Measurements from ENCODE around the gene NOS1AP.

The NOS1AP gene

GRCh38 chr1:162094271-162094670 is 24.8 kb downstream of the NOS1AP start:
- DNase-seq, result peak; percentile 43
- Histone ChIP-seq H3K36me3 (peaks cover 3% of the 10 kb centered on the region), H3K9me3 (ENCODE audit: severe bottlenecking) (peaks cover 2% of the 10 kb centered on the region), H3K27me3 (ENCODE audit: insufficient read depth, low read depth, severe bottlenecking) (no peaks in the 10 kb centered on the region), H3K27ac (peak overlapping the region; percentile 75), H3K4me3 (ENCODE audit: low read depth, low read length) (no peak overlapping the region)
- TF ChIP-seq CTCF (IDR thresholded peaks at IDR 0.05; ENCODE audit: low read depth, low read length), result no peak

- no peak for TF ChIP-seq CTCF (IDR thresholded peaks at IDR 0.05; ENCODE audit: low read depth, low read length)
- no peak for DNase-seq
- Histone ChIP-seq H3K36me3 (peaks cover 3% of the 10 kb centered on the region), H3K4me3 (ENCODE audit: low read depth, low read length) (no peak overlapping the region), H3K27me3 (ENCODE audit: insufficient read depth, low read depth, severe bottlenecking) (no peaks in the 10 kb centered on the region), H3K9me3 (ENCODE audit: severe bottlenecking) (peaks cover 2% of the 10 kb centered on the region), H3K27ac (peak overlapping the region; percentile 75)
Observed at GRCh38 chr1:162094723-162095122, 25.2 kb downstream of the NOS1AP start.

GRCh38 chr1:162107911-162108310 is 38.4 kb downstream of the NOS1AP start:
- TF ChIP-seq CTCF (IDR thresholded peaks at IDR 0.05; ENCODE audit: low read depth, low read length), result no peak
- Histone ChIP-seq H3K27me3 (ENCODE audit: insufficient read depth, low read depth, severe bottlenecking) (no peaks in the 10 kb centered on the region), H3K36me3 (no peaks in the 10 kb centered on the region), H3K9me3 (ENCODE audit: severe bottlenecking) (peaks cover under 1% of the 10 kb centered on the region), H3K27ac (no peak overlapping the region), H3K4me3 (ENCODE audit: low read depth, low read length) (no peak overlapping the region)
- DNase-seq, result no peak

- Histone ChIP-seq H3K36me3 (no peaks in the 10 kb centered on the region), H3K4me3 (ENCODE audit: low read depth, low read length) (no peak overlapping the region), H3K27ac (no peak overlapping the region), H3K9me3 (ENCODE audit: severe bottlenecking) (no peaks in the 10 kb centered on the region), H3K27me3 (ENCODE audit: insufficient read depth, low read depth, severe bottlenecking) (no peaks in the 10 kb centered on the region)
- no peak for TF ChIP-seq CTCF (IDR thresholded peaks at IDR 0.05; ENCODE audit: low read depth, low read length)
- DNase-seq, result no peak
Observed at GRCh38 chr1:162108426-162108825, 38.9 kb downstream of the NOS1AP start.

GRCh38 chr1:162110910-162111309 is 41.4 kb downstream of the NOS1AP start:
- TF ChIP-seq CTCF (IDR thresholded peaks at IDR 0.05; ENCODE audit: low read depth, low read length), result no peak
- no peak overlapping the region for H3K4me3 ChIP-seq (ENCODE audit: low read depth, low read length)
- H3K9me3 ChIP-seq (ENCODE audit: severe bottlenecking), result no peaks in the 10 kb centered on the region
- no peaks in the 10 kb centered on the region for H3K27me3 ChIP-seq (ENCODE audit: insufficient read depth, low read depth, severe bottlenecking)
- no peaks in the 10 kb centered on the region for H3K36me3 ChIP-seq
- DNase-seq, result no peak
- no peak overlapping the region for H3K27ac ChIP-seq

GRCh38 chr1:162111572-162111971 is 42.1 kb downstream of the NOS1AP start:
- no peak for TF ChIP-seq CTCF (IDR thresholded peaks at IDR 0.05; ENCODE audit: low read depth, low read length)
- Histone ChIP-seq H3K36me3 (no peaks in the 10 kb centered on the region), H3K9me3 (ENCODE audit: severe bottlenecking) (no peaks in the 10 kb centered on the region), H3K4me3 (ENCODE audit: low read depth, low read length) (no peak overlapping the region), H3K27me3 (ENCODE audit: insufficient read depth, low read depth, severe bottlenecking) (no peaks in the 10 kb centered on the region), H3K27ac (no peak overlapping the region)
- no peak for DNase-seq
